K562 (cell line): ENCODE measurements around the gene ARHGAP23. TPM values are rescaled to one million over a fixed set of nuclear protein-coding genes. Genes with fewer than 3 reads are reported as not detected.

Experiments
- BRD9 ChIP-seq: fragments of 450-650 bp; IDR thresholded peaks from 2 replicates; pipeline ENCODE4 v1.6.1; 2018; ENCODE audit warnings: low read depth; ENCODE audit not compliant: partially characterized antibody
- E2F8 ChIP-seq: fragments of 450-650 bp; IDR thresholded peaks from 2 replicates; pipeline ENCODE4 v1.7.1; 2018; ENCODE audit warnings: mild to moderate bottlenecking, low read depth; ENCODE audit not compliant: partially characterized antibody
- FOXO4 ChIP-seq: fragments of 450-650 bp; formaldehyde crosslinking; IDR thresholded peaks from 2 replicates; pipeline ENCODE4 v1.4.0; 2020; ENCODE audit warnings: mild to moderate bottlenecking, moderate library complexity
- FOXP1 ChIP-seq: sonication (generic); formaldehyde crosslinking; IDR thresholded peaks from 2 replicates; pipeline ENCODE4 v1.8.0; 2022; ENCODE audit warnings: mild to moderate bottlenecking, missing genetic modification reagents
- KDM5B ChIP-seq: fragments of 200-600 bp; sonication (generic); IDR thresholded peaks from 2 replicates; pipeline ENCODE4 v1.6.1; 2012; ENCODE audit warnings: low read depth, mild to moderate bottlenecking, moderate library complexity, low read length, control low read depth, inconsistent platforms; ENCODE audit not compliant: insufficient replicate concordance
- NCOA4 ChIP-seq: fragments of 450-650 bp; IDR thresholded peaks from 2 replicates; pipeline ENCODE4 v1.6.1; 2018; ENCODE audit warnings: mild to moderate bottlenecking; ENCODE audit not compliant: partially characterized antibody
- PATZ1 ChIP-seq: fragments of 250-450 bp; sonication (Bioruptor Pico); IDR thresholded peaks from 2 replicates; pipeline ENCODE4 v1.5.0; 2020; ENCODE audit warnings: mild to moderate bottlenecking, borderline replicate concordance
- PBX2 ChIP-seq, 2 experiments: IDR thresholded peaks in 1 of 2; conservative IDR thresholded peaks in 1 of 2; 2 replicates each; pipeline ENCODE4 v1.6.1; 2016; ENCODE audit warnings: low read depth in 2 of 2, mild to moderate bottlenecking in 1 of 2, missing compliant biosample characterization in 1 of 2, missing genetic modification characterization in 1 of 2, moderate library complexity in 1 of 2
- SOX6 ChIP-seq: fragments of 450-650 bp; IDR thresholded peaks from 2 replicates; pipeline ENCODE4 v1.6.1; 2014; ENCODE audit warnings: mild to moderate bottlenecking
- TAF1 ChIP-seq: IDR thresholded peaks from 2 replicates; pipeline ENCODE4 v1.6.1; 2011; ENCODE audit warnings: mild to moderate bottlenecking, low read length, moderate library complexity; ENCODE audit not compliant: insufficient read depth, control insufficient read depth, severe bottlenecking; ENCODE audit errors: extremely low read depth
- TEAD4 ChIP-seq, 2 experiments: sonication (generic) in 1 of 2; formaldehyde crosslinking in 1 of 2; IDR thresholded peaks; 2 replicates each; pipeline versions ENCODE4 v1.6.1 to v1.8.0; 2012 to 2022; ENCODE audit warnings: borderline replicate concordance in 1 of 2, inconsistent platforms in 1 of 2, low read length in 1 of 2, mild to moderate bottlenecking in 1 of 2, missing genetic modification reagents in 1 of 2
- THRA ChIP-seq: fragments of 450-650 bp; IDR thresholded peaks from 2 replicates; pipeline ENCODE4 v1.6.1; 2017; ENCODE audit warnings: mild to moderate bottlenecking, moderate library complexity
- ZKSCAN3 ChIP-seq: fragments of 250-450 bp; sonication (Bioruptor Pico); IDR thresholded peaks from 2 replicates; pipeline ENCODE4 v1.4.0; 2020
- ZNF41 ChIP-seq: fragments of 250-450 bp; sonication (Bioruptor Pico); conservative IDR thresholded peaks from 2 replicates; pipeline ENCODE4 v1.4.0; 2020; ENCODE audit warnings: mild to moderate bottlenecking
- ZNF695 ChIP-seq: fragments of 450-650 bp; formaldehyde crosslinking; IDR thresholded peaks from 2 replicates; pipeline ENCODE4 v1.4.0; 2020; ENCODE audit warnings: mild to moderate bottlenecking, moderate library complexity
- polyA plus RNA-seq, 8 experiments: library from polyadenylated mRNA; depleted of rRNA in 4 of 8; stranded (reverse) in 5 of 8; unstranded in 3 of 8; fragments of >200 nt; fragmentation: Nextera tagmentation in 2 of 8; fragmentation: Illumina TruSeq in 1 of 8; extraction: Ambion mirVana in 2 of 8; extraction: Trizol in 1 of 8; gene quantifications; 2 replicates each; pipeline versions ENCODE4 v1.2.1 to v1.2.3, GENCODE V29; 2011 to 2014; ENCODE audit warnings: inconsistent platforms in 1 of 8, missing spikeins in 1 of 8
- total RNA-seq, 7 experiments: library from RNA; depleted of rRNA in 6 of 7; stranded (reverse); fragments of >200 nt in 6 of 7; fragmentation: Illumina TruSeq in 2 of 7; extraction: Trizol in 2 of 7; gene quantifications; 2 replicates each; pipeline versions ENCODE4 v1.2.1 to v1.2.3, GENCODE V29; 2011 to 2021; ENCODE audit warnings: low replicate concordance in 1 of 7

The ARHGAP23 gene
- total and polyA plus RNA-seq, 9 of the 15 experiments (the other 6 are each of a cell fraction or from before 2014, with no cell fraction given) = 0.01 to 2.7 (median 0.70) TPM

GRCh38 chr17:38560503-38561318, 132.4 kb downstream of the ARHGAP23 start (continued):
- TF ChIP-seq PATZ1 (CRISPR knock-in tag) (no peak), TAF1 (no peak), BRD9 (no peak), THRA (no peak), NCOA4 (no peak), ZNF41 (no peak), PBX2 (CRISPR knock-in tag; IDR thresholded peaks at IDR 0.05; ENCODE audit: low read depth) (no peak), PBX2 (tag; conservative IDR thresholded peaks at IDR 0.05; ENCODE audit: low read depth) (no peak), TEAD4 (IDR thresholded peaks at IDR 0.05; ENCODE audit: low read length) (no peak), TEAD4 (CRISPR knock-in tag; IDR thresholded peaks at IDR 0.05; ENCODE audit: borderline replicate concordance) (no peak), FOXO4 (no peak), FOXP1 (CRISPR knock-in tag) (no peak), ZNF695 (no peak), SOX6 (no peak), E2F8 (no peak), KDM5B (no peak), ZKSCAN3 (no peak)
